Panc1 (cell line): ENCODE results near the gene MYLK. TPM values are rescaled to one million over a fixed set of nuclear protein-coding genes. Genes with fewer than 3 reads are reported as not detected.

Source experiments
- ATAC-seq: fragments of 200-7000 bp; cut with Tn5 transposase; 2 replicates; pipeline ENCODE4 v1.9.1; 2020; ENCODE audit warnings: mild to moderate bottlenecking, moderate library complexity
- Bru-seq: library from RNA; stranded (reverse); fragments of 400-500 nt; gene quantifications from one replicate; lab custom pipeline; 2021; lab: Mats Ljungman, UMichigan
- BruChase-seq, 2 experiments: library from RNA; stranded (reverse); fragments of 400-500 nt; gene quantifications; one replicate each; lab custom pipeline; 2021; lab: Mats Ljungman, UMichigan
- BruUV-seq: library from RNA; stranded (reverse); fragments of 400-500 nt; replicated peaks from 2 replicates; lab custom pipeline; 2021; lab: Mats Ljungman, UMichigan
- CTCF ChIA-PET: fragments of 300-600 bp; sonication (Branson Sonifier 250); formaldehyde crosslinking; loops from one replicate; lab custom pipeline; 2022; ENCODE audit warnings: antibody characterized with exemption; lab: Charles Lee
- POLR2A ChIA-PET: fragments of 300-600 bp; sonication (Branson Sonifier 250); formaldehyde crosslinking; loops from one replicate; lab custom pipeline; 2022; ENCODE audit warnings: antibody characterized with exemption; lab: Charles Lee
- DNase-seq: peaks from one replicate; pipeline ENCODE4 v3.0.0-alpha.2; 2010; ENCODE audit warnings: low read depth, low spot score
- H3K27ac ChIP-seq: 2 replicates; pipeline ENCODE4 v1.5.1; 2011; ENCODE audit warnings: mild to moderate bottlenecking, low read length, inconsistent platforms
- H3K27me3 ChIP-seq: fragments of 200-500 bp; sonication (Bioruptor generic); 2 replicates; pipeline ENCODE4 v1.6.0; 2014; ENCODE audit warnings: low read length, inconsistent platforms; ENCODE audit not compliant: control insufficient read depth, insufficient read depth
- H3K36me3 ChIP-seq: fragments of 200-500 bp; sonication (Bioruptor generic); 2 replicates; pipeline ENCODE4 v1.5.1; 2014; ENCODE audit warnings: inconsistent platforms, mild to moderate bottlenecking, low read length, moderate library complexity; ENCODE audit not compliant: control insufficient read depth, insufficient read depth
- H3K4me1 ChIP-seq: 2 replicates; pipeline ENCODE4 v1.5.1; 2011; ENCODE audit warnings: inconsistent platforms, mild to moderate bottlenecking, low read length, moderate library complexity; ENCODE audit not compliant: control insufficient read depth, insufficient read depth
- H3K4me3 ChIP-seq, 2 experiments: 2 replicates each; pipeline ENCODE4 v1.5.1; 2011 to 2012; ENCODE audit warnings: low read depth in 2 of 2, low read length in 2 of 2, mild to moderate bottlenecking in 2 of 2, inconsistent platforms in 1 of 2, moderate library complexity in 1 of 2
- H3K9me3 ChIP-seq: fragments of 200-500 bp; sonication (Bioruptor generic); 2 replicates; pipeline ENCODE4 v1.5.1; 2014; ENCODE audit warnings: low read depth, mild to moderate bottlenecking, inconsistent platforms, low read length, moderate library complexity; ENCODE audit not compliant: control insufficient read depth, insufficient read depth
- POLR2AphosphoS5 ChIP-seq: IDR thresholded peaks from 2 replicates; pipeline ENCODE4 v1.6.1; 2012; ENCODE audit warnings: mild to moderate bottlenecking, low read depth, low read length, moderate library complexity
- SIN3A ChIP-seq: IDR thresholded peaks from 2 replicates; pipeline ENCODE4 v1.6.1; 2012; ENCODE audit warnings: low read depth, mild to moderate bottlenecking, low read length, moderate library complexity, borderline replicate concordance; ENCODE audit not compliant: insufficient read depth
- TCF7L2 ChIP-seq: IDR thresholded peaks from 2 replicates; pipeline ENCODE4 v1.6.1; 2011; ENCODE audit warnings: mild to moderate bottlenecking, low read depth, low read length, inconsistent platforms
- in situ Hi-C: cut with HindIII; loops from 2 replicates; pipeline ENCODE4 v1.10.0; 2016; ENCODE audit warnings: low sequenced_read_pairs, low pct_unique_long_range_greater_than_20kb
- intact Hi-C: fragments of 100-400 bp; cut with micrococcal nuclease; formaldehyde crosslinking; loops from one replicate; pipeline ENCODE4 v1.10.0; 2022; ENCODE audit not compliant: unreplicated experiment
- long read RNA-seq: library from polyadenylated mRNA; unstranded; transcript quantifications from one replicate; pipeline ENCODE4 v2.0.0, GENCODE V29; 2021; ENCODE audit not compliant: unreplicated experiment
- polyA plus RNA-seq: library from polyadenylated mRNA; unstranded; fragments of >200 nt; gene quantifications from one replicate; pipeline ENCODE4 v1.2.1, GENCODE V29; 2012; ENCODE audit warnings: missing spikeins; ENCODE audit not compliant: insufficient read length
- total RNA-seq: library from RNA; stranded (reverse); gene quantifications from one replicate; pipeline ENCODE4 v1.2.1, GENCODE V29; 2021; ENCODE audit not compliant: unreplicated experiment
- TF ChIP-seq, protein P1 (sequence below): fragments of 450-650 bp; IDR thresholded peaks from 2 replicates; pipeline ENCODE4 v1.5.1; 2017; ENCODE audit warnings: mild to moderate bottlenecking
- TF ChIP-seq, protein P2 (sequence below), 2 experiments: IDR thresholded peaks; 2 replicates each; pipeline ENCODE4 v1.6.1; 2011 to 2012; ENCODE audit warnings: low read depth in 2 of 2, control low read depth in 1 of 2, low read length in 1 of 2, mild to moderate bottlenecking in 1 of 2, moderate library complexity in 1 of 2; ENCODE audit not compliant: insufficient read depth in 1 of 2

MYLK gene, protein sequence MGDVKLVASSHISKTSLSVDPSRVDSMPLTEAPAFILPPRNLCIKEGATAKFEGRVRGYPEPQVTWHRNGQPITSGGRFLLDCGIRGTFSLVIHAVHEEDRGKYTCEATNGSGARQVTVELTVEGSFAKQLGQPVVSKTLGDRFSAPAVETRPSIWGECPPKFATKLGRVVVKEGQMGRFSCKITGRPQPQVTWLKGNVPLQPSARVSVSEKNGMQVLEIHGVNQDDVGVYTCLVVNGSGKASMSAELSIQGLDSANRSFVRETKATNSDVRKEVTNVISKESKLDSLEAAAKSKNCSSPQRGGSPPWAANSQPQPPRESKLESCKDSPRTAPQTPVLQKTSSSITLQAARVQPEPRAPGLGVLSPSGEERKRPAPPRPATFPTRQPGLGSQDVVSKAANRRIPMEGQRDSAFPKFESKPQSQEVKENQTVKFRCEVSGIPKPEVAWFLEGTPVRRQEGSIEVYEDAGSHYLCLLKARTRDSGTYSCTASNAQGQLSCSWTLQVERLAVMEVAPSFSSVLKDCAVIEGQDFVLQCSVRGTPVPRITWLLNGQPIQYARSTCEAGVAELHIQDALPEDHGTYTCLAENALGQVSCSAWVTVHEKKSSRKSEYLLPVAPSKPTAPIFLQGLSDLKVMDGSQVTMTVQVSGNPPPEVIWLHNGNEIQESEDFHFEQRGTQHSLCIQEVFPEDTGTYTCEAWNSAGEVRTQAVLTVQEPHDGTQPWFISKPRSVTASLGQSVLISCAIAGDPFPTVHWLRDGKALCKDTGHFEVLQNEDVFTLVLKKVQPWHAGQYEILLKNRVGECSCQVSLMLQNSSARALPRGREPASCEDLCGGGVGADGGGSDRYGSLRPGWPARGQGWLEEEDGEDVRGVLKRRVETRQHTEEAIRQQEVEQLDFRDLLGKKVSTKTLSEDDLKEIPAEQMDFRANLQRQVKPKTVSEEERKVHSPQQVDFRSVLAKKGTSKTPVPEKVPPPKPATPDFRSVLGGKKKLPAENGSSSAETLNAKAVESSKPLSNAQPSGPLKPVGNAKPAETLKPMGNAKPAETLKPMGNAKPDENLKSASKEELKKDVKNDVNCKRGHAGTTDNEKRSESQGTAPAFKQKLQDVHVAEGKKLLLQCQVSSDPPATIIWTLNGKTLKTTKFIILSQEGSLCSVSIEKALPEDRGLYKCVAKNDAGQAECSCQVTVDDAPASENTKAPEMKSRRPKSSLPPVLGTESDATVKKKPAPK (N-terminal part only)
- 29.7 TPM for total RNA-seq
- 19.8 TPM for polyA plus RNA-seq
- percentile 57 among the genes with signal in this experiment for Bru-seq, nascent RNA
- percentile 50 among the genes with signal in this experiment for BruChase-seq, experiment 1, labeled RNA remaining after a 2-hour chase
- percentile 54 among the genes with signal in this experiment for BruChase-seq, experiment 2, labeled RNA remaining after a 6-hour chase
- long read RNA-seq, full-length matches to known transcripts: 1 of 36 reads
- long read RNA-seq, partial matches to known transcripts: 21 of 36 reads
- long read RNA-seq, other reads (novel, unspliced or antisense): 14 of 36 reads

DNA sequence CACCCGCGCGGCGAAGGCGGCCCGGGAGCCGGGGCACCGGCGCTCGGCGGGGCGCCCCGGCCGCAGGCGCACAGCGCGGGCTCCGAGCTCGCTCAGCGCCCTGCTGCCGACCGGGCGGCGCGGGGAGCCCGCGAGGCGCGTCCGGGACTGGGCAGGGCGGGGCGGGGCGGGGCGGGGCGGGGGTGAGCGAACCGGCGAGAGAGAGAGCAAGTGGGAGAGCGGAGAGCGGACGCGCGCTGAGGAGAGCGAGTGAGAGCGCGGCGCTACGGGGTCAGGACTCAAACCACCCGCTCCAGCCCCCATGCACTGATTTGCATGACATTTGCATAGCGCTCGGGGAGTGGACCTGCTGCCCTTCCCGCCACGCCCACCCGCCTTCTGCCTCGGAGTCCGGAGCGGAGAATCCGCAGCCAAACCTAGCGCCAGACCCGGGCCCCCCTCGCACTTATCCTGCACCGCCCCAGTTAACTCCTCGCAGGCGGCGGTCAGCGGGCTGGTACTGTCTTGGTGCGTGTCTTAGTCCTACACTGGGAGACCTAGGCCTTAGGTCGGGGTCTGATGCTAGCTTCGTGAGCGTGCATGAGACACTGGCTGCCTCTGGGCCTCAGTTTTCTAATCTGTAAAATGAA is at the start of gene MYLK:
Gene MYLK (minus strand): TSS at position 130 of the 629 bp plus-strand sequence. CDS start 90,491 bp downstream, outside the sequence.
- H3K4me3 ChIP-seq: peak within 1 kb of the TSS; percentile 60 to 70
- H3K4me1 ChIP-seq: peaks cover 5% of the 10 kb centered on the region; the same call in 1 of the 2 replicates
- BruUV-seq: no TSS peak
- ChIA-PET POLR2A (interaction anchor here (0.6 kb wide), 1 partner anchor 67 kb away, joined by 3 read pairs; no protein-coding TSS in a partner anchor), CTCF (no interaction called here)
- no peak for DNase-seq
- no peaks in the 10 kb centered on the region for H3K36me3 ChIP-seq
- no peak for TF ChIP-seq TCF7L2
- TF ChIP-seq SIN3A: no peak
- no peak for TF ChIP-seq POLR2AphosphoS5
- TF ChIP-seq, protein P1, sequence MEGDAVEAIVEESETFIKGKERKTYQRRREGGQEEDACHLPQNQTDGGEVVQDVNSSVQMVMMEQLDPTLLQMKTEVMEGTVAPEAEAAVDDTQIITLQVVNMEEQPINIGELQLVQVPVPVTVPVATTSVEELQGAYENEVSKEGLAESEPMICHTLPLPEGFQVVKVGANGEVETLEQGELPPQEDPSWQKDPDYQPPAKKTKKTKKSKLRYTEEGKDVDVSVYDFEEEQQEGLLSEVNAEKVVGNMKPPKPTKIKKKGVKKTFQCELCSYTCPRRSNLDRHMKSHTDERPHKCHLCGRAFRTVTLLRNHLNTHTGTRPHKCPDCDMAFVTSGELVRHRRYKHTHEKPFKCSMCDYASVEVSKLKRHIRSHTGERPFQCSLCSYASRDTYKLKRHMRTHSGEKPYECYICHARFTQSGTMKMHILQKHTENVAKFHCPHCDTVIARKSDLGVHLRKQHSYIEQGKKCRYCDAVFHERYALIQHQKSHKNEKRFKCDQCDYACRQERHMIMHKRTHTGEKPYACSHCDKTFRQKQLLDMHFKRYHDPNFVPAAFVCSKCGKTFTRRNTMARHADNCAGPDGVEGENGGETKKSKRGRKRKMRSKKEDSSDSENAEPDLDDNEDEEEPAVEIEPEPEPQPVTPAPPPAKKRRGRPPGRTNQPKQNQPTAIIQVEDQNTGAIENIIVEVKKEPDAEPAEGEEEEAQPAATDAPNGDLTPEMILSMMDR: no peak
- TF ChIP-seq, protein P2, sequence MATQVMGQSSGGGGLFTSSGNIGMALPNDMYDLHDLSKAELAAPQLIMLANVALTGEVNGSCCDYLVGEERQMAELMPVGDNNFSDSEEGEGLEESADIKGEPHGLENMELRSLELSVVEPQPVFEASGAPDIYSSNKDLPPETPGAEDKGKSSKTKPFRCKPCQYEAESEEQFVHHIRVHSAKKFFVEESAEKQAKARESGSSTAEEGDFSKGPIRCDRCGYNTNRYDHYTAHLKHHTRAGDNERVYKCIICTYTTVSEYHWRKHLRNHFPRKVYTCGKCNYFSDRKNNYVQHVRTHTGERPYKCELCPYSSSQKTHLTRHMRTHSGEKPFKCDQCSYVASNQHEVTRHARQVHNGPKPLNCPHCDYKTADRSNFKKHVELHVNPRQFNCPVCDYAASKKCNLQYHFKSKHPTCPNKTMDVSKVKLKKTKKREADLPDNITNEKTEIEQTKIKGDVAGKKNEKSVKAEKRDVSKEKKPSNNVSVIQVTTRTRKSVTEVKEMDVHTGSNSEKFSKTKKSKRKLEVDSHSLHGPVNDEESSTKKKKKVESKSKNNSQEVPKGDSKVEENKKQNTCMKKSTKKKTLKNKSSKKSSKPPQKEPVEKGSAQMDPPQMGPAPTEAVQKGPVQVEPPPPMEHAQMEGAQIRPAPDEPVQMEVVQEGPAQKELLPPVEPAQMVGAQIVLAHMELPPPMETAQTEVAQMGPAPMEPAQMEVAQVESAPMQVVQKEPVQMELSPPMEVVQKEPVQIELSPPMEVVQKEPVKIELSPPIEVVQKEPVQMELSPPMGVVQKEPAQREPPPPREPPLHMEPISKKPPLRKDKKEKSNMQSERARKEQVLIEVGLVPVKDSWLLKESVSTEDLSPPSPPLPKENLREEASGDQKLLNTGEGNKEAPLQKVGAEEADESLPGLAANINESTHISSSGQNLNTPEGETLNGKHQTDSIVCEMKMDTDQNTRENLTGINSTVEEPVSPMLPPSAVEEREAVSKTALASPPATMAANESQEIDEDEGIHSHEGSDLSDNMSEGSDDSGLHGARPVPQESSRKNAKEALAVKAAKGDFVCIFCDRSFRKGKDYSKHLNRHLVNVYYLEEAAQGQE (IDR thresholded peaks at IDR 0.05; ENCODE audit: insufficient read depth in 1 of 2, low read depth in 2 of 2, low read length in 1 of 2): no peak
- no peaks in the 10 kb centered on the region for H3K9me3 ChIP-seq
- peak; percentile 94 for ATAC-seq
- peak within 1 kb of the TSS; percentile 64 for H3K27ac ChIP-seq
- peaks cover 13% of the 10 kb centered on the region for H3K27me3 ChIP-seq
- intact Hi-C loops (no loop called here), in situ Hi-C loops (no loop called here)
